SK-N-SH (cell line): ENCODE results near the gene OR5A1. TPM values are rescaled to one million over a fixed set of nuclear protein-coding genes. Genes with fewer than 3 reads are reported as not detected.

Source experiments
- CTCF ChIA-PET: fragments of 300-600, 350-600 bp; formaldehyde crosslinking; extraction: SDS; loops from one replicate; lab custom pipeline; 2021; lab: Yijun Ruan, JAX
- POLR2A ChIA-PET: fragments of 350-600 bp; sonication (Branson Sonifier 250); formaldehyde crosslinking; extraction: SDS; loops from one replicate; lab custom pipeline; 2020; ENCODE audit warnings: antibody characterized with exemption, inconsistent platforms; lab: Yijun Ruan, JAX
- DNase-seq: peaks from one replicate; pipeline ENCODE4 v3.0.0; 2012
- H2AFZ ChIP-seq: fragments of 200-600 bp; sonication (generic); 2 replicates; pipeline ENCODE4 v1.8.1; 2016; ENCODE audit warnings: antibody characterized with exemption, mild to moderate bottlenecking, low read depth
- H3F3A ChIP-seq: fragments of 200-600 bp; sonication (generic); replicated peaks from 2 replicates; pipeline ENCODE3; 2016; ENCODE audit warnings: antibody characterized with exemption, mild to moderate bottlenecking; ENCODE audit not compliant: insufficient read depth
- H3K27ac ChIP-seq, 2 experiments: fragments of 200-500 bp in 1 of 2; fragments of 200-600 bp in 1 of 2; sonication (Bioruptor generic) in 1 of 2; sonication (generic), shearing (Covaris generic) in 1 of 2; 2 replicates each; pipeline versions ENCODE4 v1.5.1 to v1.6.1; 2014 to 2016; ENCODE audit warnings: low read depth in 2 of 2, inconsistent platforms in 1 of 2, low read length in 1 of 2, mild to moderate bottlenecking in 1 of 2, mixed read lengths in 1 of 2
- H3K27me3 ChIP-seq: fragments of 200-600 bp; sonication (generic), shearing (Covaris generic); 2 replicates; pipeline ENCODE4 v1.6.1; 2016; ENCODE audit warnings: mixed run types; ENCODE audit not compliant: insufficient read depth
- H3K36me3 ChIP-seq, 2 experiments: fragments of 200-500 bp in 1 of 2; fragments of 200-600 bp in 1 of 2; sonication (Bioruptor generic) in 1 of 2; sonication (generic) in 1 of 2; replicated peaks in 1 of 2; 2 replicates each; pipeline versions ENCODE3 to v1.5.1; 2014 to 2016; ENCODE audit warnings: low read length in 1 of 2, mild to moderate bottlenecking in 1 of 2; ENCODE audit not compliant: insufficient read depth in 2 of 2, control insufficient read depth in 1 of 2
- H3K4me1 ChIP-seq, 2 experiments: fragments of 200-500 bp in 1 of 2; fragments of 200-600 bp in 1 of 2; sonication (Bioruptor generic) in 1 of 2; sonication (generic), shearing (Covaris generic) in 1 of 2; 2 replicates each; pipeline versions ENCODE4 v1.5.1 to v1.6.1; 2014 to 2016; ENCODE audit warnings: low read depth in 1 of 2, low read length in 1 of 2, mixed run types in 1 of 2; ENCODE audit not compliant: insufficient read depth in 2 of 2, control insufficient read depth in 1 of 2
- H3K4me2 ChIP-seq: fragments of 200-600 bp; sonication (generic), shearing (Covaris generic); 2 replicates; pipeline ENCODE4 v1.6.1; 2017; ENCODE audit warnings: mixed run types
- H3K4me3 ChIP-seq, 2 experiments: fragments of 200-500 bp in 1 of 2; fragments of 200-600 bp in 1 of 2; sonication (Bioruptor generic) in 1 of 2; sonication (generic), shearing (Covaris generic) in 1 of 2; 2 replicates each; pipeline versions ENCODE4 v1.5.1 to v1.8.1; 2014 to 2016; ENCODE audit warnings: low read depth in 2 of 2, inconsistent platforms in 1 of 2, low read length in 1 of 2, mild to moderate bottlenecking in 1 of 2, mixed read lengths in 1 of 2, moderate library complexity in 1 of 2
- H3K79me2 ChIP-seq: fragments of 200-600 bp; sonication (generic); 2 replicates; pipeline ENCODE4 v1.8.1; 2017; ENCODE audit warnings: mild to moderate bottlenecking; ENCODE audit not compliant: insufficient read depth
- H3K9ac ChIP-seq: fragments of 200-600 bp; sonication (generic); 2 replicates; pipeline ENCODE4 v1.6.1; 2017; ENCODE audit warnings: mixed run types
- H3K9me2 ChIP-seq: fragments of 200-600 bp; sonication (generic); 2 replicates; pipeline ENCODE4 v1.6.1; 2017; ENCODE audit warnings: mixed run types
- H3K9me3 ChIP-seq: fragments of 200-600 bp; sonication (generic); 2 replicates; pipeline ENCODE4 v1.6.1; 2017; ENCODE audit warnings: mixed run types, mild to moderate bottlenecking, moderate library complexity
- H4K20me1 ChIP-seq: fragments of 200-600 bp; sonication (generic); 2 replicates; pipeline ENCODE4 v1.6.1; 2017; ENCODE audit warnings: mild to moderate bottlenecking, mixed run types; ENCODE audit not compliant: insufficient read depth
- CHD2 ChIP-seq: fragments of 150-350 bp; IDR thresholded peaks from 2 replicates; pipeline ENCODE4 v1.6.1; 2018; ENCODE audit warnings: low read length; ENCODE audit not compliant: partially characterized antibody
- EP300 ChIP-seq, 2 experiments: IDR thresholded peaks; 2 replicates each; pipeline versions ENCODE4 v1.4.0 to v1.6.1; 2012; ENCODE audit warnings: borderline replicate concordance in 1 of 2, low read depth in 1 of 2, low read length in 1 of 2
- EZH2phosphoT487 ChIP-seq: fragments of 200-600 bp; sonication (generic); IDR thresholded peaks from 2 replicates; pipeline ENCODE4 v1.6.1; 2017; ENCODE audit warnings: low read depth, mixed run types, mild to moderate bottlenecking, antibody characterized with exemption, moderate library complexity, borderline replicate concordance
- GATA2 ChIP-seq: sonication (generic); formaldehyde crosslinking; IDR thresholded peaks from 2 replicates; pipeline ENCODE4 v1.5.0; 2020; ENCODE audit warnings: mild to moderate bottlenecking, missing genetic modification reagents
- MEF2A ChIP-seq: IDR thresholded peaks from 2 replicates; pipeline ENCODE4 v1.4.0; 2012; ENCODE audit warnings: low read depth, borderline replicate concordance
- MXI1 ChIP-seq: IDR thresholded peaks from 2 replicates; pipeline ENCODE4 v1.6.1; 2012; ENCODE audit warnings: mild to moderate bottlenecking, low read depth, low read length, improper control_type of control experiment
- RFX5 ChIP-seq: IDR thresholded peaks from 2 replicates; pipeline ENCODE4 v1.6.1; 2012; ENCODE audit warnings: mild to moderate bottlenecking, improper control_type of control experiment, low read length
- WGBS: methylation state at CpG from one replicate; pipeline ENCODE4 v1.1.6; 2017; ENCODE audit warnings: low lambda C conversion rate; 5-methylcytosine and 5-hydroxymethylcytosine counted together
- polyA plus RNA-seq, 3 experiments: library from polyadenylated mRNA; depleted of rRNA; stranded (reverse); fragments of >200 nt; gene quantifications; 2 replicates each; pipeline ENCODE4 v1.2.3, GENCODE V29; 2012
- TF ChIP-seq, protein P1 (sequence below): IDR thresholded peaks from 2 replicates; pipeline ENCODE4; 2012
- TF ChIP-seq, protein P2 (sequence below): fragments of 200-600 bp; sonication (generic); IDR thresholded peaks from 2 replicates; pipeline ENCODE4 v1.6.1; 2017; ENCODE audit warnings: antibody characterized with exemption, mild to moderate bottlenecking, moderate library complexity

The OR5A1 gene
- polyA plus RNA-seq, 1 of the 3 experiments (the other 2 are of a cell fraction), result not detected

DNA sequence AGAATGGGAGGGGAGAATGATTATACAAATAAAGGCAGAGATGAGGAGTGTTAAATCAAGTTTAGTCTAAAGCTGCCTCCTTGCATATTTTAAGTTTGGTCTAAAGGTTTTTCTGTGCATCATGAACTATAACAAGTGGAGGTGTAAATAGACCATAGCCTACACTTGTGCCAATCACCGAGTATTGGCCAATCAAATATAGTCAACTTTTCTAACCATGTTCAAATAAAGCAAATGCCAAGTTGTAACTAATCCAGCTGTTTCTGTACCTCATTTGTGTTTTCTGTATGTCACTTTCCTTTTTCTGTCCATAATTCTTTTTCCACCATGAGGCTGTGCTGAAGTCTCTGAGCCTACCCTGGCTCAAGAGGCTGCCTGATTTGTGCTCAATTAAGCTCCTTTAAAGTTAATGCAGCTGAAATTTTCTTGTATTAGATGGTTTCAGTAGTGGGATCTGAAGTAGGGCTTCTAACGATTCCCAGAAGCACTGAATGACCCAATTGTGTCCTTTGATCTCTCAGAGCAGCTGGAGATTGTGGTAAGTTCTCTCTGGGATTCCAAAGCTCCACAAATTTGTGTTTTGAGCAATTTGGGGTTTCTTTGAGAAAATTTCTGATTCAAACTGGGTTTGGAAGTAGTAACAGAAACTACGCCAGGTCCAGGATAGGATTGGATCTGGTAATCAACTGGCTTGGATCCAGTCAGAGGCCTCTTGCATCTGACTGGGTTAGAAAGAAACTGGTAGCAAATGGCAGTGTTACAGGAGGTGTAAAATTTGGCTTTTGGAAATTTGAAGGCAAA, 35.6 kb upstream of the OR5A1 start (continued):
- TF ChIP-seq MEF2A (no peak), EP300 (IDR thresholded peaks at IDR 0.05; ENCODE audit: borderline replicate concordance in 1 of 2, low read depth in 1 of 2, low read length in 1 of 2) (no peak), RFX5 (no peak), MXI1 (no peak)
- TF ChIP-seq, protein P1, sequence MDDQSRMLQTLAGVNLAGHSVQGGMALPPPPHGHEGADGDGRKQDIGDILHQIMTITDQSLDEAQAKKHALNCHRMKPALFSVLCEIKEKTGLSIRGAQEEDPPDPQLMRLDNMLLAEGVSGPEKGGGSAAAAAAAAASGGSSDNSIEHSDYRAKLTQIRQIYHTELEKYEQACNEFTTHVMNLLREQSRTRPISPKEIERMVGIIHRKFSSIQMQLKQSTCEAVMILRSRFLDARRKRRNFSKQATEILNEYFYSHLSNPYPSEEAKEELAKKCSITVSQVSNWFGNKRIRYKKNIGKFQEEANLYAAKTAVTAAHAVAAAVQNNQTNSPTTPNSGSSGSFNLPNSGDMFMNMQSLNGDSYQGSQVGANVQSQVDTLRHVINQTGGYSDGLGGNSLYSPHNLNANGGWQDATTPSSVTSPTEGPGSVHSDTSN, result no peak

DNA sequence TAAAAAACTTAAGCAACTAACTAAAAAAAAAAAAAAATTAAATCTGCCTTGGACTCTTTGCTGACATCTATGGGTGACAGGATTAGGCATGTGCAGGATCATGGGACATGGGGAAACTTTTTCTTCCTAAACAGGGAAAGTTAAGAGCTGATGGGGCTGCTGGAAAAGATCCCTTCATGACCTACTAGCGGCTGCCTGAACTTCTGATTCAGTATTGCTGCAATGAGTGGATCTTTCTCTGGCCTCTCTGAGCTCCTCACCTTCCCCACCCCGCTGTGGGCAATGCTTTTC, 35.1 kb upstream of the OR5A1 start:
- POLR2A ChIA-PET, result no interaction called here
- H3K9me2 ChIP-seq, result no peaks in the 10 kb centered on the region

More for the DNA sequence above, 35.1 kb upstream of the OR5A1 start:
- Histone ChIP-seq H2AFZ (no peak overlapping the region), H3K27me3 (no peaks in the 10 kb centered on the region), H3K9me3 (peaks cover 12% of the 10 kb centered on the region)
- no peak for DNase-seq
- TF ChIP-seq GATA2 (no peak), EZH2phosphoT487 (no peak), EP300 (IDR thresholded peaks at IDR 0.05; ENCODE audit: borderline replicate concordance in 1 of 2, low read depth in 1 of 2, low read length in 1 of 2) (no peak), CHD2 (no peak)
- TF ChIP-seq, protein P1, result no peak
- TF ChIP-seq, protein P2, sequence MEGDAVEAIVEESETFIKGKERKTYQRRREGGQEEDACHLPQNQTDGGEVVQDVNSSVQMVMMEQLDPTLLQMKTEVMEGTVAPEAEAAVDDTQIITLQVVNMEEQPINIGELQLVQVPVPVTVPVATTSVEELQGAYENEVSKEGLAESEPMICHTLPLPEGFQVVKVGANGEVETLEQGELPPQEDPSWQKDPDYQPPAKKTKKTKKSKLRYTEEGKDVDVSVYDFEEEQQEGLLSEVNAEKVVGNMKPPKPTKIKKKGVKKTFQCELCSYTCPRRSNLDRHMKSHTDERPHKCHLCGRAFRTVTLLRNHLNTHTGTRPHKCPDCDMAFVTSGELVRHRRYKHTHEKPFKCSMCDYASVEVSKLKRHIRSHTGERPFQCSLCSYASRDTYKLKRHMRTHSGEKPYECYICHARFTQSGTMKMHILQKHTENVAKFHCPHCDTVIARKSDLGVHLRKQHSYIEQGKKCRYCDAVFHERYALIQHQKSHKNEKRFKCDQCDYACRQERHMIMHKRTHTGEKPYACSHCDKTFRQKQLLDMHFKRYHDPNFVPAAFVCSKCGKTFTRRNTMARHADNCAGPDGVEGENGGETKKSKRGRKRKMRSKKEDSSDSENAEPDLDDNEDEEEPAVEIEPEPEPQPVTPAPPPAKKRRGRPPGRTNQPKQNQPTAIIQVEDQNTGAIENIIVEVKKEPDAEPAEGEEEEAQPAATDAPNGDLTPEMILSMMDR, result no peak
- TF ChIP-seq, all 33 proteins: peak for 0
- Histone ChIP-seq H3K4me2 (no peak overlapping the region), H3K79me2 (no peaks in the 10 kb centered on the region), H3K27ac (no peak overlapping the region), H3K9ac (no peak overlapping the region), H3K4me3 (no peak overlapping the region), H4K20me1 (no peaks in the 10 kb centered on the region), H3F3A (no peaks in the 10 kb centered on the region), H3K4me1 (no peaks in the 10 kb centered on the region), H3K36me3 (no peaks in the 10 kb centered on the region)
- CTCF ChIA-PET, result no interaction called here
- WGBS, result 0% methylated on average over 2 of the region's 2 CpGs
